ENCODE data around the gene DDX56. TPM values are rescaled to one million over a fixed set of nuclear protein-coding genes. Genes with fewer than 3 reads are reported as not detected.

DDX56 gene
- total and polyA plus RNA-seq, 9 of the 15 experiments (the other 6 are each of a cell fraction or from before 2014, with no cell fraction given) = 33.0 to 145 (median 102) TPM

DNA sequence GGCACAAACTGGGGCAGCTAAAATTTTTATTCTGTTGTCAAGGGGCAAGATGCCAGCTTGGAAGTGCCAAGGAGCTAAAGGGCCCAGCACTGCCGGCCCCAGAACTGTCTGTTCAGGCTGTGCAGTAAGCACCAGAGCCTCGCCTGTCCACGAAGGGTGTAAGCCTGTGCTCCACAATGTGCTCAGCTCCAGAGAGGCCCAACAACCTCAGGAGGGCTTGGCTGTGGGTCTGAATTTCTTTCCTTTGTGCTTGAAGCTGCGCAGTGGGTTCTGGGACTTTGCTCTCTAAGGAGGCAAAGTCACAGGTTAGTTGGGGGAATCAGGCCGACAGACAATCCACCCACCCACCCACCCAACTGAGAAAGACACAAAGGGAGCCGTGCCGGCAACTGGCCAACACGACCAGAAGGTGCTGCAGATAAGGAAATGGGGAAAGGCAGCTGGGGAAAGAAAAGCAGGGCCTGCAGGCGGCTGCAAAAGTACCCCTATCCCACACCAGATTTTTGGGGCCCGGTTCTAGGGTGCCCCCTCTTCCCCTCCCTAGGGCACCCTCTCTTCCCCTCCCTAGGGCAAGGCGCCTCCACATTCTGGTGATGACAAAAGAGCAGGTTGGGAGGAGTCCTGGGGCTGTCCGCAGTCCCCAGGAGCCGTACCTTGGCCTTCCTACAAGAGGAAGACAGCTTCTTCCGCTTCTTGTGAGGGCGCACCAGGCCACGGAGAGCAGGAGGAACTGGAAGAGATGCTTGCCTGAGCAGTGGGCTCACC is 7.7 kb downstream of the DDX56 start (continued):
- TF ChIP-seq, protein P1, sequence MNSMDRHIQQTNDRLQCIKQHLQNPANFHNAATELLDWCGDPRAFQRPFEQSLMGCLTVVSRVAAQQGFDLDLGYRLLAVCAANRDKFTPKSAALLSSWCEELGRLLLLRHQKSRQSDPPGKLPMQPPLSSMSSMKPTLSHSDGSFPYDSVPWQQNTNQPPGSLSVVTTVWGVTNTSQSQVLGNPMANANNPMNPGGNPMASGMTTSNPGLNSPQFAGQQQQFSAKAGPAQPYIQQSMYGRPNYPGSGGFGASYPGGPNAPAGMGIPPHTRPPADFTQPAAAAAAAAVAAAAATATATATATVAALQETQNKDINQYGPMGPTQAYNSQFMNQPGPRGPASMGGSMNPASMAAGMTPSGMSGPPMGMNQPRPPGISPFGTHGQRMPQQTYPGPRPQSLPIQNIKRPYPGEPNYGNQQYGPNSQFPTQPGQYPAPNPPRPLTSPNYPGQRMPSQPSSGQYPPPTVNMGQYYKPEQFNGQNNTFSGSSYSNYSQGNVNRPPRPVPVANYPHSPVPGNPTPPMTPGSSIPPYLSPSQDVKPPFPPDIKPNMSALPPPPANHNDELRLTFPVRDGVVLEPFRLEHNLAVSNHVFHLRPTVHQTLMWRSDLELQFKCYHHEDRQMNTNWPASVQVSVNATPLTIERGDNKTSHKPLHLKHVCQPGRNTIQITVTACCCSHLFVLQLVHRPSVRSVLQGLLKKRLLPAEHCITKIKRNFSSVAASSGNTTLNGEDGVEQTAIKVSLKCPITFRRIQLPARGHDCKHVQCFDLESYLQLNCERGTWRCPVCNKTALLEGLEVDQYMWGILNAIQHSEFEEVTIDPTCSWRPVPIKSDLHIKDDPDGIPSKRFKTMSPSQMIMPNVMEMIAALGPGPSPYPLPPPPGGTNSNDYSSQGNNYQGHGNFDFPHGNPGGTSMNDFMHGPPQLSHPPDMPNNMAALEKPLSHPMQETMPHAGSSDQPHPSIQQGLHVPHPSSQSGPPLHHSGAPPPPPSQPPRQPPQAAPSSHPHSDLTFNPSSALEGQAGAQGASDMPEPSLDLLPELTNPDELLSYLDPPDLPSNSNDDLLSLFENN (IDR thresholded peaks at IDR 0.05; ENCODE audit: low read depth in 2 of 2, low read length in 2 of 2) = no peak
- TF ChIP-seq NFIC (IDR thresholded peaks at IDR 0.05) (peak; percentile 88), NR4A1 (CRISPR knock-in tag; IDR thresholded peaks at IDR 0.05) (no peak), NR4A1 (tag; IDR thresholded peaks at IDR 0.05) (0 out of 2 replicates have a peak, but pooled peaks have one; percentile 29), SMARCE1 (IDR thresholded peaks at IDR 0.05) (peak; percentile 74; the same call in 1 of the 2 replicates), KLF16 (IDR thresholded peaks at IDR 0.05) (peak; percentile 21; the same call in 1 of the 2 replicates), L3MBTL2 (IDR thresholded peaks at IDR 0.05) (peak; percentile 57), ZNF444 (CRISPR knock-in tag; IDR thresholded peaks at IDR 0.05) (no peak), SMARCC2 (IDR thresholded peaks at IDR 0.05; ENCODE audit: low read depth) (peak; percentile 39; the same call in 1 of the 2 replicates), SIN3B (IDR thresholded peaks at IDR 0.05; ENCODE audit: low read depth) (0 out of 2 replicates have a peak, but pooled peaks have one; percentile 16), ZNF592 (IDR thresholded peaks at IDR 0.05) (0 out of 2 replicates have a peak, but pooled peaks have one; percentile 76), SMARCA4 (IDR thresholded peaks at IDR 0.05) (peak; percentile 73), ZBTB7A (IDR thresholded peaks at IDR 0.05; ENCODE audit: borderline replicate concordance, control insufficient read depth, low read depth, low read length) (0 out of 2 replicates have a peak, but pooled peaks have one; percentile 33), TAL1 (IDR thresholded peaks at IDR 0.05) (peak; percentile 67), ZNF644 (tag; IDR thresholded peaks at IDR 0.05; ENCODE audit: low read depth) (no peak), ZNF146 (CRISPR knock-in tag; IDR thresholded peaks at IDR 0.05; ENCODE audit: unreplicated experiment) (no peak)
- TF ChIP-seq, protein P2, sequence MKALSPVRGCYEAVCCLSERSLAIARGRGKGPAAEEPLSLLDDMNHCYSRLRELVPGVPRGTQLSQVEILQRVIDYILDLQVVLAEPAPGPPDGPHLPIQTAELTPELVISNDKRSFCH (CRISPR knock-in tag; IDR thresholded peaks at IDR 0.05) = no peak
- TF ChIP-seq, protein P2 (tag; IDR thresholded peaks at IDR 0.05) = 0 out of 2 replicates have a peak, but pooled peaks have one; percentile 15
